Liver (tissue), 9 donors: Measurements from ENCODE around the gene CWC22. TPM values are rescaled to one million over a fixed set of nuclear protein-coding genes. Genes with fewer than 3 reads are reported as not detected.

Source experiments
- DNase-seq: peaks from one replicate; pipeline ENCODE4 v3.0.0-alpha.2; 2017; ENCODE audit warnings: low spot score
- H3K27ac ChIP-seq, 2 donors: one replicate each; pipeline ENCODE4 v1.7.0; 2013; ENCODE audit warnings: inconsistent platforms in 2 of 2, low read length in 2 of 2, control low read depth in 1 of 2, low read depth in 1 of 2, mild to moderate bottlenecking in 1 of 2
- H3K27me3 ChIP-seq, 4 donors: one replicate each; pipeline versions ENCODE4 v1.6.1 to v1.7.0; 2013; ENCODE audit warnings: low read length in 3 of 4, inconsistent platforms in 1 of 4, mild to moderate bottlenecking in 1 of 4, moderate library complexity in 1 of 4; ENCODE audit not compliant: control insufficient read depth in 4 of 4, insufficient read depth in 4 of 4
- H3K36me3 ChIP-seq, 4 donors: one replicate each; pipeline versions ENCODE4 v1.6.1 to v1.7.0; 2013; ENCODE audit warnings: low read length in 3 of 4, mild to moderate bottlenecking in 3 of 4, low read depth in 1 of 4, moderate library complexity in 1 of 4; ENCODE audit not compliant: control insufficient read depth in 4 of 4, insufficient read depth in 3 of 4
- H3K4me1 ChIP-seq, 4 donors: one replicate each; pipeline versions ENCODE4 v1.6.1 to v1.7.0; 2013; ENCODE audit warnings: low read length in 3 of 4, mild to moderate bottlenecking in 3 of 4, moderate library complexity in 1 of 4; ENCODE audit not compliant: control insufficient read depth in 4 of 4, insufficient read depth in 4 of 4
- H3K4me3 ChIP-seq, 3 donors: one replicate each; pipeline versions ENCODE4 v1.6.1 to v1.7.0; 2013; ENCODE audit warnings: low read length in 3 of 3, control low read depth in 1 of 3, low read depth in 1 of 3, mild to moderate bottlenecking in 1 of 3
- H3K9ac ChIP-seq, 2 donors: one replicate each; pipeline ENCODE4 v1.7.0; 2013; ENCODE audit warnings: low read length in 2 of 2, mild to moderate bottlenecking in 2 of 2, moderate library complexity in 2 of 2, control low read depth in 1 of 2, low read depth in 1 of 2
- H3K9me3 ChIP-seq, 4 donors: one replicate each; pipeline versions ENCODE4 v1.6.1 to v1.7.0; 2013; ENCODE audit warnings: low read length in 3 of 4; ENCODE audit not compliant: control insufficient read depth in 4 of 4
- ATF3 ChIP-seq: IDR thresholded peaks from 2 replicates; pipeline ENCODE4 v1.6.1; 2016; ENCODE audit warnings: antibody characterized with exemption
- CTCF ChIP-seq: fragments of 150-350 bp; IDR thresholded peaks from 2 replicates; pipeline ENCODE4 v1.5.1; 2017; ENCODE audit warnings: improper control_type of control experiment, low read depth, low read length; ENCODE audit not compliant: missing input control
- EGR1 ChIP-seq, 2 donors: IDR thresholded peaks; 2 replicates each; pipeline ENCODE4 v1.6.1; 2016 to 2018; ENCODE audit warnings: antibody characterized with exemption in 2 of 2, low read depth in 2 of 2
- FOXA1 ChIP-seq: IDR thresholded peaks from 2 replicates; pipeline ENCODE4 v1.6.1; 2016; ENCODE audit warnings: antibody characterized with exemption
- FOXA2 ChIP-seq: IDR thresholded peaks from 2 replicates; pipeline ENCODE4 v1.6.1; 2016; ENCODE audit warnings: antibody characterized with exemption
- GABPA ChIP-seq, 2 donors: IDR thresholded peaks in 1 of 2; conservative IDR thresholded peaks in 1 of 2; 2 replicates each; pipeline ENCODE4 v1.6.1; 2016; ENCODE audit warnings: antibody characterized with exemption in 2 of 2, mild to moderate bottlenecking in 1 of 2, moderate library complexity in 1 of 2
- HNF4A ChIP-seq, 2 donors: conservative IDR thresholded peaks; 2 replicates each; pipeline ENCODE4 v1.6.1; 2016; ENCODE audit warnings: antibody characterized with exemption in 2 of 2, mild to moderate bottlenecking in 2 of 2
- HNF4G ChIP-seq: IDR thresholded peaks from 2 replicates; pipeline ENCODE4 v1.6.1; 2016; ENCODE audit warnings: antibody characterized with exemption
- JUND ChIP-seq, 2 donors: IDR thresholded peaks; 2 replicates each; pipeline ENCODE4 v1.6.1; 2016; ENCODE audit warnings: antibody characterized with exemption in 2 of 2
- NR2F2 ChIP-seq: IDR thresholded peaks from 2 replicates; pipeline ENCODE4 v1.6.1; 2016; ENCODE audit warnings: antibody characterized with exemption
- RAD21 ChIP-seq, 2 donors: IDR thresholded peaks; 2 replicates each; pipeline ENCODE4 v1.6.1; 2016; ENCODE audit warnings: antibody characterized with exemption in 2 of 2, mild to moderate bottlenecking in 2 of 2
- REST ChIP-seq: IDR thresholded peaks from 2 replicates; pipeline ENCODE4 v1.6.1; 2016; ENCODE audit warnings: antibody characterized with exemption, mild to moderate bottlenecking
- RXRA ChIP-seq, 2 donors: IDR thresholded peaks; 2 replicates each; pipeline ENCODE4 v1.6.1; 2017 to 2018; ENCODE audit warnings: antibody characterized with exemption in 2 of 2, mild to moderate bottlenecking in 1 of 2
- SP1 ChIP-seq: IDR thresholded peaks from 2 replicates; pipeline ENCODE4 v1.6.1; 2018; ENCODE audit warnings: antibody characterized with exemption, mild to moderate bottlenecking
- TAF1 ChIP-seq: conservative IDR thresholded peaks from 2 replicates; pipeline ENCODE4 v1.6.1; 2016; ENCODE audit warnings: antibody characterized with exemption, mild to moderate bottlenecking
- YY1 ChIP-seq: IDR thresholded peaks from 2 replicates; pipeline ENCODE4 v1.6.1; 2016; ENCODE audit warnings: antibody characterized with exemption, mild to moderate bottlenecking
- WGBS: extraction: QIAGEN DNeasy Blood & Tissue Kit; methylation state at CpG from one replicate; pipeline ENCODE4 v1.1.7; 2013; 5-methylcytosine and 5-hydroxymethylcytosine counted together
- polyA plus RNA-seq, 2 donors: library from polyadenylated mRNA; stranded (reverse) in 1 of 2; unstranded in 1 of 2; fragments of 200-250 nt in 1 of 2; fragments of >200 nt in 1 of 2; fragmentation: Nextera tagmentation in 1 of 2; extraction: Ambion mirVana in 1 of 2; gene quantifications; one replicate each; pipeline versions ENCODE4 v1.2.1 to v1.2.3, GENCODE V29; 2013 to 2015
- total RNA-seq, 2 donors: library from RNA; depleted of rRNA; stranded (reverse); fragments of >200 nt; gene quantifications; one replicate each; pipeline ENCODE4 v1.2.3, GENCODE V29; 2014
- TF ChIP-seq, protein P1 (sequence below): IDR thresholded peaks from 2 replicates; pipeline ENCODE4 v1.6.1; 2016; ENCODE audit warnings: antibody characterized with exemption
- TF ChIP-seq, protein P2 (sequence below): IDR thresholded peaks from 2 replicates; pipeline ENCODE4 v1.6.1; 2016; ENCODE audit warnings: antibody characterized with exemption
- donor health status: healthy.
- donor health status: healthy.
- donor health status: healthy.
- donor health status: healthy.
- donor health status: healthy.

CWC22 gene
- total and polyA plus RNA-seq, 4 donors = 4.4 to 12.0 (median 7.7) TPM

DNA sequence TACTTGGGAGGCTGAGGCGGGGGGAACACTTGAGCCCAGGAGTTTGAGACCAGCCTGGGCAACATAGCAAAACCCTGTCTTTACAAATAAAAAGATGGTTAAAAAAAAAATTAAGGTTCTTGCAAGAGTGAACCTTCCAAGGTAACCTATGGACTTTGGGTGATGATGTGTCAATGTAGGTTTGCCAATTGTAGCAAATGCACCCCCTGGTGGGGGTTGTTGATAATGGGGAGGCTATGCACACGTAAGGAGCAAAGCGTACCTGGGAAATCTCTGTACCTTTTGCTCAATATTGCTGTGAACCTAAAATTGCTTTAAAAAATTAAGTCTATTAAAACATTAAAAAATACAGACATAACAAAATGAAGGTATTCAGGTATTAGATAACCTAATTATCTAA lies 70.4 kb downstream of the CWC22 start:
- Histone ChIP-seq H3K9ac (no peak overlapping the region), H3K4me3 (no peak overlapping the region), H3K27me3 (no peaks in the 10 kb centered on the region), H3K27ac (peak overlapping the region in 1 of 2 donors; percentile 5), H3K9me3 (no peaks in the 10 kb centered on the region), H3K4me1 (peaks cover 0 to 5% (median 0%) of the 10 kb centered on the region in 4 donors), H3K36me3 (no peaks in the 10 kb centered on the region)
- 62% methylated on average over 3 of the region's 3 CpGs for WGBS
- peak; percentile 71 for TF ChIP-seq NR2F2
- peak; percentile 24 for TF ChIP-seq TAF1
- TF ChIP-seq EGR1 (IDR thresholded peaks at IDR 0.05; ENCODE audit: low read depth in 2 of 2) = no peak
- TF ChIP-seq, protein P1, sequence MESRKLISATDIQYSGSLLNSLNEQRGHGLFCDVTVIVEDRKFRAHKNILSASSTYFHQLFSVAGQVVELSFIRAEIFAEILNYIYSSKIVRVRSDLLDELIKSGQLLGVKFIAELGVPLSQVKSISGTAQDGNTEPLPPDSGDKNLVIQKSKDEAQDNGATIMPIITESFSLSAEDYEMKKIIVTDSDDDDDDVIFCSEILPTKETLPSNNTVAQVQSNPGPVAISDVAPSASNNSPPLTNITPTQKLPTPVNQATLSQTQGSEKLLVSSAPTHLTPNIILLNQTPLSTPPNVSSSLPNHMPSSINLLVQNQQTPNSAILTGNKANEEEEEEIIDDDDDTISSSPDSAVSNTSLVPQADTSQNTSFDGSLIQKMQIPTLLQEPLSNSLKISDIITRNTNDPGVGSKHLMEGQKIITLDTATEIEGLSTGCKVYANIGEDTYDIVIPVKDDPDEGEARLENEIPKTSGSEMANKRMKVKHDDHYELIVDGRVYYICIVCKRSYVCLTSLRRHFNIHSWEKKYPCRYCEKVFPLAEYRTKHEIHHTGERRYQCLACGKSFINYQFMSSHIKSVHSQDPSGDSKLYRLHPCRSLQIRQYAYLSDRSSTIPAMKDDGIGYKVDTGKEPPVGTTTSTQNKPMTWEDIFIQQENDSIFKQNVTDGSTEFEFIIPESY = peak; percentile 63
- TF ChIP-seq HNF4G = peak; percentile 96
- TF ChIP-seq REST = peak; percentile 44
- no peak for TF ChIP-seq GABPA (IDR thresholded peaks at IDR 0.05 in 1 of 2, conservative IDR thresholded peaks at IDR 0.05 in 1 of 2)
- TF ChIP-seq, protein P2, sequence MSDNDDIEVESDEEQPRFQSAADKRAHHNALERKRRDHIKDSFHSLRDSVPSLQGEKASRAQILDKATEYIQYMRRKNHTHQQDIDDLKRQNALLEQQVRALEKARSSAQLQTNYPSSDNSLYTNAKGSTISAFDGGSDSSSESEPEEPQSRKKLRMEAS = peak; percentile 59
- peak; percentile 77 for TF ChIP-seq SP1
- peak; percentile 62 for TF ChIP-seq YY1
- TF ChIP-seq CTCF = peak; percentile 80
- peak; percentile 91 to 96 for TF ChIP-seq RAD21 (IDR thresholded peaks at IDR 0.05)
- TF ChIP-seq ATF3 = peak; percentile 56
- peak; percentile 87 to 88 for TF ChIP-seq RXRA (IDR thresholded peaks at IDR 0.05)
- TF ChIP-seq HNF4A (conservative IDR thresholded peaks at IDR 0.05) = peak; percentile 99 to 100
- peak; percentile 61 to 71 for TF ChIP-seq JUND (IDR thresholded peaks at IDR 0.05)
- peak; percentile 53 for TF ChIP-seq FOXA1
- TF ChIP-seq FOXA2 = peak; percentile 24
- peak; percentile 59 for DNase-seq
